Rectal smooth muscle tissue (tissue), 1 donor: ENCODE data around the gene SNCG.
"Not testable (repeated sequence)": the region's sequence is repeated elsewhere in the genome, so short reads cannot be mapped to it uniquely, and the experiment has no call there.

ENCODE experiments used
- H3K27ac ChIP-seq: one replicate; pipeline ENCODE4 v1.7.0; 2013; ENCODE audit warnings: low read depth, low read length, inconsistent platforms
- H3K27me3 ChIP-seq: one replicate; pipeline ENCODE4 v1.7.0; 2013; ENCODE audit warnings: low read length; ENCODE audit not compliant: control insufficient read depth, insufficient read depth
- H3K36me3 ChIP-seq: one replicate; pipeline ENCODE4 v1.7.0; 2013; ENCODE audit warnings: low read length; ENCODE audit not compliant: control insufficient read depth, insufficient read depth
- H3K4me1 ChIP-seq: one replicate; pipeline ENCODE4 v1.7.0; 2013; ENCODE audit warnings: low read length; ENCODE audit not compliant: control insufficient read depth, insufficient read depth
- H3K4me3 ChIP-seq: one replicate; pipeline ENCODE4 v1.7.0; 2013; ENCODE audit warnings: low read length
- H3K9ac ChIP-seq: one replicate; pipeline ENCODE4 v1.7.0; 2013; ENCODE audit warnings: low read length

Gene SNCG

GRCh38 chr10:86979296-86979818 is 21.0 kb downstream of the SNCG start:
- no peaks in the 10 kb centered on the region for H3K36me3 ChIP-seq
- H3K4me1 ChIP-seq: no peaks in the 10 kb centered on the region
- H3K9ac ChIP-seq: no peak overlapping the region
- no peak overlapping the region for H3K4me3 ChIP-seq
- no peaks in the 10 kb centered on the region for H3K27me3 ChIP-seq
- H3K27ac ChIP-seq: peak overlapping the region; percentile 1

- Histone ChIP-seq H3K4me1 (no peaks in the 10 kb centered on the region), H3K9ac (no peak overlapping the region)
These were observed 21.6 kb downstream of the SNCG start for GRCh38 chr10:86979977-86980448.

GRCh38 chr10:86981020-86981419 is 22.6 kb downstream of the SNCG start:
- H3K36me3 ChIP-seq, H3K27ac ChIP-seq, H3K4me3 ChIP-seq, H3K27me3 ChIP-seq, H3K4me1 ChIP-seq, H3K9ac ChIP-seq: not testable (repeated sequence)

More at GRCh38 chr10:86979977-86980448, 21.6 kb downstream of the SNCG start:
- Histone ChIP-seq H3K36me3 (no peaks in the 10 kb centered on the region), H3K27ac (peak overlapping the region; percentile 41), H3K27me3 (no peaks in the 10 kb centered on the region), H3K4me3 (no peak overlapping the region)

- Histone ChIP-seq H3K4me1 (no peaks in the 10 kb centered on the region), H3K36me3 (no peaks in the 10 kb centered on the region), H3K27me3 (no peaks in the 10 kb centered on the region), H3K27ac (no peak overlapping the region), H3K9ac (no peak overlapping the region), H3K4me3 (no peak overlapping the region)
These were observed 23.3 kb downstream of the SNCG start for GRCh38 chr10:86981716-86982115.

- H3K36me3 ChIP-seq, H3K27me3 ChIP-seq, H3K4me3 ChIP-seq, H3K27ac ChIP-seq, H3K9ac ChIP-seq, H3K4me1 ChIP-seq: not testable (repeated sequence)
These were observed 26.1 kb downstream of the SNCG start for GRCh38 chr10:86984498-86984897.

- Histone ChIP-seq H3K9ac (no peak overlapping the region), H3K4me3 (no peak overlapping the region), H3K4me1 (no peaks in the 10 kb centered on the region), H3K27ac (no peak overlapping the region), H3K27me3 (no peaks in the 10 kb centered on the region), H3K36me3 (no peaks in the 10 kb centered on the region)
These were observed 30.1 kb downstream of the SNCG start for GRCh38 chr10:86988520-86988919.

GRCh38 chr10:86991362-86991761 is 33.0 kb downstream of the SNCG start:
- H3K27ac ChIP-seq, H3K4me3 ChIP-seq, H3K36me3 ChIP-seq, H3K9ac ChIP-seq, H3K27me3 ChIP-seq, H3K4me1 ChIP-seq: not testable (repeated sequence)

- Histone ChIP-seq H3K27ac (no peak overlapping the region), H3K27me3 (no peaks in the 10 kb centered on the region), H3K36me3 (no peaks in the 10 kb centered on the region), H3K4me3 (no peak overlapping the region), H3K9ac (no peak overlapping the region), H3K4me1 (no peaks in the 10 kb centered on the region)
These were observed 34.1 kb downstream of the SNCG start for GRCh38 chr10:86992456-86992855.

GRCh38 chr10:86992929-86993328 is 34.5 kb downstream of the SNCG start:
- H3K9ac ChIP-seq: no peak overlapping the region
- H3K4me1 ChIP-seq: no peaks in the 10 kb centered on the region
- H3K27me3 ChIP-seq: no peaks in the 10 kb centered on the region
- no peak overlapping the region for H3K4me3 ChIP-seq
- no peak overlapping the region for H3K27ac ChIP-seq
- no peaks in the 10 kb centered on the region for H3K36me3 ChIP-seq

GRCh38 chr10:86999802-87000403 is 41.5 kb downstream of the SNCG start:
- not testable (repeated sequence) for H3K27me3 ChIP-seq, H3K9ac ChIP-seq, H3K27ac ChIP-seq, H3K4me1 ChIP-seq, H3K36me3 ChIP-seq, H3K4me3 ChIP-seq

- Histone ChIP-seq H3K27ac (no peak overlapping the region), H3K27me3 (no peaks in the 10 kb centered on the region), H3K4me3 (no peak overlapping the region), H3K9ac (no peak overlapping the region), H3K36me3 (no peaks in the 10 kb centered on the region), H3K4me1 (no peaks in the 10 kb centered on the region)
These were observed 42.1 kb downstream of the SNCG start for GRCh38 chr10:87000491-87000890.

- H3K27me3 ChIP-seq, H3K36me3 ChIP-seq, H3K4me1 ChIP-seq, H3K27ac ChIP-seq, H3K9ac ChIP-seq, H3K4me3 ChIP-seq: not testable (repeated sequence)
These were observed 48.7 kb downstream of the SNCG start for GRCh38 chr10:87007124-87007523.

- not testable (repeated sequence) for H3K4me1 ChIP-seq, H3K36me3 ChIP-seq, H3K4me3 ChIP-seq
These were observed 49.3 kb downstream of the SNCG start for GRCh38 chr10:87007674-87008073.

More at GRCh38 chr10:87007674-87008073, 49.3 kb downstream of the SNCG start:
- H3K9ac ChIP-seq, H3K27me3 ChIP-seq, H3K27ac ChIP-seq: not testable (repeated sequence)
